CD8-positive, alpha-beta memory T cell (primary cell): ENCODE data around the gene C15orf62. TPM values are rescaled to one million over a fixed set of nuclear protein-coding genes. Genes with fewer than 3 reads are reported as not detected.
A peak's percentile ranks its signal among the peaks of the same experiment; 100 is the strongest.

Experiments
- CTCF ChIA-PET: fragments of 350-600 bp; sonication (Branson Sonifier 250); formaldehyde crosslinking; loops from one replicate; lab custom pipeline; 2021; ENCODE audit warnings: antibody characterized with exemption; lab: Charles Lee
- POLR2A ChIA-PET: fragments of 350-600 bp; sonication (Branson Sonifier 250); formaldehyde crosslinking; loops from one replicate; lab custom pipeline; 2021; ENCODE audit warnings: antibody characterized with exemption; lab: Charles Lee
- DNase-seq, 5 donors: peaks; one replicate each; pipeline versions ENCODE4 v3.0.0 to v3.0.0-alpha.2; 2020 to 2022; ENCODE audit warnings: mixed read lengths in 1 of 5
- H3K27ac ChIP-seq: one replicate; pipeline ENCODE4 v1.7.0; 2013; ENCODE audit warnings: low read depth, mild to moderate bottlenecking, low read length, moderate library complexity
- H3K27me3 ChIP-seq: 2 replicates; pipeline ENCODE4 v1.7.0; 2013; ENCODE audit warnings: low read length, mild to moderate bottlenecking; ENCODE audit not compliant: insufficient read depth, poor library complexity, severe bottlenecking
- H3K36me3 ChIP-seq: 2 replicates; pipeline ENCODE4 v1.7.0; 2013; ENCODE audit warnings: mild to moderate bottlenecking, low read length, moderate library complexity; ENCODE audit not compliant: insufficient read depth
- H3K4me1 ChIP-seq: 2 replicates; pipeline ENCODE4 v1.7.0; 2013; ENCODE audit warnings: mild to moderate bottlenecking, low read length, moderate library complexity; ENCODE audit not compliant: insufficient read depth
- H3K4me3 ChIP-seq: 2 replicates; pipeline ENCODE4 v1.7.0; 2013; ENCODE audit warnings: mild to moderate bottlenecking, low read length
- H3K9me3 ChIP-seq: 2 replicates; pipeline ENCODE4 v1.7.0; 2013; ENCODE audit warnings: mild to moderate bottlenecking, low read length
- H3K27ac Mint-ChIP-seq, 8 donors: one replicate each; pipeline ENCODE4 v1.8.0; 2020 to 2021; ENCODE audit warnings: mixed read lengths in 8 of 8, mild to moderate bottlenecking in 6 of 8, inconsistent platforms in 3 of 8, moderate library complexity in 3 of 8
- H3K27me3 Mint-ChIP-seq, 2 donors: one replicate each; pipeline ENCODE4 v1.8.0; 2020 to 2021; ENCODE audit warnings: mixed read lengths in 2 of 2, mild to moderate bottlenecking in 1 of 2, moderate library complexity in 1 of 2
- H3K36me3 Mint-ChIP-seq, 3 donors: one replicate each; pipeline ENCODE4 v1.8.0; 2020 to 2021; ENCODE audit warnings: mixed read lengths in 3 of 3, inconsistent platforms in 1 of 3, mild to moderate bottlenecking in 1 of 3
- H3K4me1 Mint-ChIP-seq, 3 donors: one replicate each; pipeline ENCODE4 v1.8.0; 2020 to 2021; ENCODE audit warnings: mixed read lengths in 3 of 3, inconsistent platforms in 1 of 3, mild to moderate bottlenecking in 1 of 3
- H3K4me3 Mint-ChIP-seq, 7 donors: one replicate each; pipeline ENCODE4 v1.8.0; 2020 to 2021; ENCODE audit warnings: mixed read lengths in 7 of 7, mild to moderate bottlenecking in 6 of 7, moderate library complexity in 4 of 7, inconsistent platforms in 2 of 7
- H3K9me3 Mint-ChIP-seq, 5 donors: one replicate each; pipeline ENCODE4 v1.8.0; 2020 to 2022; ENCODE audit warnings: mixed read lengths in 5 of 5, mild to moderate bottlenecking in 3 of 5, moderate library complexity in 2 of 5, inconsistent platforms in 1 of 5
- polyA plus RNA-seq: library from polyadenylated mRNA; unstranded; fragments of 300-500 nt; fragmentation: Illumina TruSeq; gene quantifications from one replicate; pipeline ENCODE4 v1.2.3, GENCODE V29; 2021
- total RNA-seq, 2 experiments: library from RNA; stranded (reverse); gene quantifications; one replicate each; pipeline ENCODE4 v1.2.3, GENCODE V29; 2021

C15orf62 gene
- total and polyA plus RNA-seq, 3 experiments from 2014 or later = 0.44 to 0.79 (median 0.53) TPM

DNA sequence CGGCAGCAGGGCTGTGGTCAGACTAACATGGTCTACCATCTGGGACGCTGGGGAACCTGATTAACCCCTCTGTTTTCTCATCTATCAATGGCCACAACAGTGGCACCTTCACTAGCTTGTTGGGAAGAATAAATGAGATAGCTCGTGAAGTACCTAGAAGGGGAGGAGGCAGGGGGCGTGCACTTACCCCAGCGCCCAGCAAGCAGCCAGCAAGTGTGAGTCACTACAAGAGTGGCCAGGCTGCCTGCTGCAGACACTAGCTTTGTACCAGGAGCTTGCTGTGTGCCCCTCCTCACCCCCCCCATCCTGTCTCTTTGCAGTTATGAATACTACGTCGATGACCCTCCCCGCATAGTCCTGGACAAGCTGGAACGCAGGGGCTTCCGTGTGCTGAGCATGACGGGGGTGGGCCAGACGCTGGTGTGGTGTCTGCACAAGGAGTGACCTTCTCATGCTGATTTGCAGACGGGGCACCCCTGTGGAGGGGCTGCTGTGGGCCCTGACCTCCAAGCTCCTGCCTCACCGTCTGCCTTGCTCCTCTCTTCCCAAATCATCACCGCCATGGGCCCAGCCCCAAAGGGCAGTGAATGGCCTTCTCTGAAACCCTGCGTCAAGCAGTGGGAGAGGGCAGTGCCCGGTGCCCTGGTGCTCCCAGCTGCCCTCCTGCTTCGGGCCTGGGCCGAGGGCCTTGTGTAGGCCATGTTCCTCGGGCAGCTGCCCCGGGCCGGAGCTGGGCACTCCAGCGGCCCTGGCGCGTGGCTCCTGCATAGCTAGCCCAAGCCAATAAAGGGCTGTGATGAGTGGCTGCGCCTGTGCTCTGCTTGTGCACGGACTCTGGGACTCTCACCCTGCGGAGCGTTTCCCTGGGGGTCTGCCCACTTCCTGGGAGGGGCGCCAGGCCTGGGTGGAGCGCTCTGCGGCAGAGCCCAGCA lies 2.6 kb upstream of the C15orf62 start:
- Histone ChIP-seq H3K4me1 (peaks cover 42% of the 10 kb centered on the region), H3K4me3 (no peak overlapping the region), H3K27ac (no peak overlapping the region), H3K36me3 (no peaks in the 10 kb centered on the region), H3K9me3 (no peaks in the 10 kb centered on the region), H3K27me3 (no peaks in the 10 kb centered on the region)
- ChIA-PET POLR2A (no interaction called here), CTCF (interaction anchor here (1.1 to 9.7 kb wide), 3 partner anchors 9 to 16 kb away, joined by 3 to 45 read pairs (median 6); no protein-coding TSS in a partner anchor)
- no peak for DNase-seq
- H3K27me3 Mint-ChIP-seq = no peaks in the 10 kb centered on the region
- H3K4me3 Mint-ChIP-seq = no peak overlapping the region
- H3K36me3 Mint-ChIP-seq = peaks cover 0 to 33% (median 2%) of the 10 kb centered on the region in 3 donors
- H3K4me1 Mint-ChIP-seq = peaks cover 32 to 57% (median 39%) of the 10 kb centered on the region in 3 donors
- H3K27ac Mint-ChIP-seq = peak overlapping the region in 2 of 8 donors; percentile 60 to 64
- no peaks in the 10 kb centered on the region for H3K9me3 Mint-ChIP-seq

DNA sequence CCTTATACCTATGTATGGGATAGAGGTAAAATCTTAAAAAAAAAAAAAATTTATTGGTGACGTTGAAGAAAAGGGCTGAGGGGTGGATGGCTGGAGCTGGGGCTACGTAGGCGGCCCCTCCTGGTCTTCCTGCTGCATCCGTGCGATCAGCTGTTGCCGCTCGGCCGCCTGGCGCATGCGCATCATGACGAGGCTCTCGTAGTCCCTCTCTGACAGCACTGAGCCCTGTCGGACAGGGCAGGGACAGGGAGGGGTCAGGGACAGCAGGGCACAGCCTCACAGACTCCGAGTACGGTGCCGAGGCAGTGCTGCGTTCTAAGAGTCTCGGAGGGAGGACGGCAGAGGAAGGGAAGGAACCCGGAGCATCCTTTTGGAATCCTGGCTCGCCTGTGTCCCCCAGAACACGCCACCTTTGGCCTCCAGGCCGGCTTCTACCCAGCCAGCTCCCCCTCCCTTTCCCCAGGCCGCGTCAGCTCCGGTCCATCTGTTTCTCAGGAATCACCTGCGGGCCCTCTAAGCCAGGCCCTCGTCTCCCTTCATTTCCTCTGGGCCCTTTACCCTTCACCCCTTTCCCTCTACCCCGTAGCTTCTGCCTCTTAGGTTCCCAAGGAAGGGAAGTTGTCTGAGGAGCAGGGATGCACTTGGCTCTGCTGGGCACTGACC lies 1.8 kb upstream of the C15orf62 start:
- Histone ChIP-seq H3K36me3 (no peaks in the 10 kb centered on the region), H3K27me3 (no peaks in the 10 kb centered on the region), H3K9me3 (no peaks in the 10 kb centered on the region), H3K4me3 (no peak overlapping the region), H3K4me1 (peaks cover 36% of the 10 kb centered on the region), H3K27ac (no peak overlapping the region)
- peaks cover 0 to 38% (median 2%) of the 10 kb centered on the region in 3 donors for H3K36me3 Mint-ChIP-seq
- H3K4me1 Mint-ChIP-seq = peaks cover 32 to 55% (median 38%) of the 10 kb centered on the region in 3 donors
- no peaks in the 10 kb centered on the region for H3K27me3 Mint-ChIP-seq
- ChIA-PET CTCF (interaction anchor here (1.1 to 9.7 kb wide), 3 partner anchors 9 to 17 kb away, joined by 3 to 45 read pairs (median 6); no protein-coding TSS in a partner anchor), POLR2A (interaction anchor here (1.9 kb wide), 1 partner anchor 73 kb away, joined by 4 read pairs; the partner anchor contains the start of gene RAD51)
- H3K4me3 Mint-ChIP-seq = peak overlapping the region in 3 of 7 donors; percentile 57 to 69 (median 66)
- H3K9me3 Mint-ChIP-seq = no peaks in the 10 kb centered on the region
- DNase-seq = no peak
- peak overlapping the region in 7 of 8 donors; percentile 34 to 96 (median 85) for H3K27ac Mint-ChIP-seq

DNA sequence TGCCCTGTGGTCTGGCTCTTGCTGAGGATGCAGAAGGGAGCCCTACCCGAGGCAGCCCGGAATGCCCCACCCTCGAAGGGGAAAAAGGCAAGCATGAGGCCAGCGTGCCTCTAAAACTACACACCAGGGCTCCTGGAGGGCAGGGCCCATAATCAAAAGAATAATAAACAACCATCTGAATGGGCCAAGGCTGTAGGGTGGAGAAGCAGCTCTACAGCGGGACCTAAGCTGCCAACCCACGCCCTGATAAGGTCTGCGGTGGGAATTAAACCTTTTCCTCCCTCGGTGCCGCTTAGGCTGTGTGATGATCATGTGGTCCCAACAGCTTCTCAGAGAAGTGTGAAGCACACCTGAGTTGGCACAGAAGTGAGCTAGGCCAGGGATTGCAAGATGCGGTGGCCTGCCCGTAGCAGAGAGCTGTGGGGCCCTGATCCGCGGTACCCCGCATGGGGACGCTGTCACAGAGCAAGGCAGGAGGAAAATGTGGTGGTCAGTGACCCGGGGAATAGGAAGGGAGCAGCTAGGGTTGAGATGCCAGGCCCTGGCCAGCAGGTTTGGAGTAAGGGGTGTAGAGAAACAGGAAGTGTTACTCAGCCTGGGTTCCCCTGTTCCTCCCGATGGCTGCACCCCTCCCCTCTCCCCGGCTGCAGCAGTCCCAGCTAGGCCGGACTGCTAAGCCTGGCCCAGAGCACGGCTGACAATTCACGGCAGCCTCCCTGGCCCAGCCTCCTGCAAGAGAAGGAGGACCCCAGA lies 1.1 kb upstream of the C15orf62 start:
- peak overlapping the region; percentile 65 to 96 (median 86) for H3K27ac Mint-ChIP-seq
- H3K27me3 Mint-ChIP-seq = no peaks in the 10 kb centered on the region
- H3K4me3 Mint-ChIP-seq = peak overlapping the region in 4 of 7 donors; percentile 11 to 69 (median 62)
- no peak overlapping the region for H3K4me3 ChIP-seq
- H3K27me3 ChIP-seq = no peaks in the 10 kb centered on the region
- H3K27ac ChIP-seq = no peak overlapping the region
- no peaks in the 10 kb centered on the region for H3K9me3 Mint-ChIP-seq
- no peaks in the 10 kb centered on the region for H3K9me3 ChIP-seq
- H3K4me1 Mint-ChIP-seq = peaks cover 32 to 48% (median 33%) of the 10 kb centered on the region in 3 donors
- H3K36me3 Mint-ChIP-seq = peaks cover 0 to 45% (median 2%) of the 10 kb centered on the region in 3 donors
- no peaks in the 10 kb centered on the region for H3K36me3 ChIP-seq
- POLR2A ChIA-PET = interaction anchor here (1.9 kb wide), 1 partner anchor 74 kb away, joined by 4 read pairs; the partner anchor contains the start of gene RAD51
- H3K4me1 ChIP-seq = peaks cover 32% of the 10 kb centered on the region
- no peak for DNase-seq
- CTCF ChIA-PET = interaction anchor here (1.1 to 9.7 kb wide), 5 partner anchors 8 to 90 kb away, joined by 3 to 45 read pairs (median 6); no protein-coding TSS in a partner anchor

DNA sequence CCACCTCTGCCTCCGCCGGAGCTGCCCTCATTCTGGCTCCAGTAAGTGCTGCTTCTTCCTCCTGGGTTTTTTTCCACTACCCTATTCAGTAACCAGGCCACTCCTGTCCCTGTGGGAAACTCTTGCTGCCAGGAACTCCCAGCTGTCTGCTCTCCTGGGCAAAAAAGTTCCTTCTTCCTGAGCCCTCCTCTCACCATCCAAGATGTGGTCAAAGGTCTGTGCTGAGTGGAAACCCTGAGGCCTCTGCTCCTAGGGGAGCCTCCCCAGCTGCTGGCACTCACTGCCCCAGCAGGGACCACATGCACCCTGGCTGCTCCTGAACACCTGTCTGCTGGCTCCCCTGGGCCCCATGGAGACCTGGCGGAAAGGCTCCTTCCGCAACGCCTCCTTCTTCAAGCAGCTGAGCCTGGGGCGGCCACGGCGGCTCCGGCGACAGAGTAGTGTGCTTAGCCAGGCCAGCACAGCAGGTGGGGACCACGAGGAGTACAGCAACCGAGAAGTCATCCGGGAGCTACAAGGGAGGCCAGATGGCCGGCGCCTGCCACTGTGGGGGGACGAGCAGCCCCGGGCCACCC lies 454 bp downstream of the C15orf62 start:
- H3K4me1 ChIP-seq = peaks cover 23% of the 10 kb centered on the region
- peaks cover 9% of the 10 kb centered on the region for H3K36me3 ChIP-seq
- no peaks in the 10 kb centered on the region for H3K9me3 ChIP-seq
- no peak for DNase-seq
- no peaks in the 10 kb centered on the region for H3K27me3 ChIP-seq
- Mint-ChIP-seq H3K9me3 (no peaks in the 10 kb centered on the region), H3K36me3 (peaks cover 0 to 53% (median 6%) of the 10 kb centered on the region in 3 donors), H3K4me1 (peaks cover 23 to 38% (median 25%) of the 10 kb centered on the region in 3 donors), H3K27ac (peak overlapping the region; percentile 61 to 96 (median 89)), H3K4me3 (peak overlapping the region in 3 of 7 donors; percentile 14 to 73 (median 66)), H3K27me3 (no peaks in the 10 kb centered on the region)
- ChIA-PET CTCF (interaction anchor here (0.6 to 9.7 kb wide), 7 partner anchors 9 to 198 kb away, joined by 3 to 45 read pairs (median 4); no protein-coding TSS in a partner anchor), POLR2A (interaction anchor here (0.6 to 1.9 kb wide), 2 partner anchors 8 to 75 kb away, joined by 3 to 4 read pairs; partner anchors contain the start of gene RAD51)
- H3K27ac ChIP-seq = no peak overlapping the region
- H3K4me3 ChIP-seq = no peak overlapping the region

DNA sequence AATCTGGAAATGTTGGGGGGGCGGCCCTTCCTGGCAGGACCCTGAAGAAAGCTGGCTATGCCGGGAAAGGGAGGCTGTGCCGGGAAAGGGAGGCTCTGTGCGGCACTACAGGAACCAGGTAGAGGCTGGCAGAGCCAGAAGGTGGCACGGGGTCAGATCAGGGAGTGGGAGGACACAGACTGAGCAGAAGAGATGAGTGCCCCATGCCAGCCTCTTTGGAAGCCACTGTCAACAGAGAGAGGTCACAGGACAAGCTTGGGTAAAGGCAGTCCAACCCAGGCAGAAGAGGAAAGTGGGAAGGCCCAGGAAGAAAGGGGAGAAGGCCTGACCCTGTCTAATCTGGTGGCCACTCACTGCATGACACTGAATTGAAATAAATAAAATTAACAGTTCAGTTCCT lies 1.5 kb downstream of the C15orf62 start:
- H3K9me3 Mint-ChIP-seq = no peaks in the 10 kb centered on the region
- Histone ChIP-seq H3K27me3 (no peaks in the 10 kb centered on the region), H3K9me3 (no peaks in the 10 kb centered on the region), H3K36me3 (peaks cover 9% of the 10 kb centered on the region), H3K4me1 (peaks cover 15% of the 10 kb centered on the region), H3K27ac (no peak overlapping the region), H3K4me3 (no peak overlapping the region)
- H3K27ac Mint-ChIP-seq = peak overlapping the region in 1 of 8 donors; percentile 14
- no peak for DNase-seq
- peaks cover 17 to 28% (median 17%) of the 10 kb centered on the region in 3 donors for H3K4me1 Mint-ChIP-seq
- POLR2A ChIA-PET = interaction anchor here (0.9 kb wide), 1 partner anchor 77 kb away, joined by 3 read pairs; the partner anchor contains the start of gene RAD51
- CTCF ChIA-PET = interaction anchor here (9.7 kb wide), 1 partner anchor 11 kb away, joined by 45 read pairs; no protein-coding TSS in a partner anchor
- no peaks in the 10 kb centered on the region for H3K27me3 Mint-ChIP-seq
- no peak overlapping the region for H3K4me3 Mint-ChIP-seq
- peaks cover 0 to 61% (median 6%) of the 10 kb centered on the region in 3 donors for H3K36me3 Mint-ChIP-seq

DNA sequence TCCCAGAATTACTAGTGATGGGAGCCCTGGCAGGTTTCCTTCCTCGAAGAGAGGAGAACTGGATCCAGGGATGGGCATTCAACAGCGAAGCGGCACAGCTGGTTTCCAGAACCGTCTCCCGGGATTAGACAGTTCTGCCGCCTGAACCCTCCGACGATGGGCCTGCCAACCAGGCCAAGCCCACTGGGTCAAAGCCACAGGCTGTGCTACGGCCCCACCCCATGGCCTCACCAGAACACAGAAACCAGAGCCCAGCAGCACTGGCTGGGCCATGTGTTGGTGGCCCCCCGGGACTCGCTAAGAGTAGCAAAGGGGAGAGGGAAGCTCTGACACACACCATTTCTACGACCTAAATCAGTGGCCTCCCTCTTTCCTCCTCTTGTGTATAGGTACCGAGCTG lies 2.2 kb downstream of the C15orf62 start:
- peaks cover 24 to 33% (median 24%) of the 10 kb centered on the region in 3 donors for H3K4me1 Mint-ChIP-seq
- POLR2A ChIA-PET = interaction anchor here (0.9 kb wide), 1 partner anchor 78 kb away, joined by 3 read pairs; the partner anchor contains the start of gene RAD51
- CTCF ChIA-PET = interaction anchor here (2.7 kb wide), 1 partner anchor 10 kb away, joined by 9 read pairs; no protein-coding TSS in a partner anchor
- peaks cover 9% of the 10 kb centered on the region for H3K36me3 ChIP-seq
- H3K4me3 ChIP-seq = no peak overlapping the region
- peaks cover 17% of the 10 kb centered on the region for H3K4me1 ChIP-seq
- no peak overlapping the region for H3K27ac Mint-ChIP-seq
- no peak for DNase-seq
- H3K9me3 Mint-ChIP-seq = no peaks in the 10 kb centered on the region
- no peak overlapping the region for H3K27ac ChIP-seq
- H3K4me3 Mint-ChIP-seq = no peak overlapping the region
- H3K36me3 Mint-ChIP-seq = peaks cover 6 to 64% (median 6%) of the 10 kb centered on the region in 3 donors
- H3K27me3 Mint-ChIP-seq = no peaks in the 10 kb centered on the region
- no peaks in the 10 kb centered on the region for H3K27me3 ChIP-seq
- no peaks in the 10 kb centered on the region for H3K9me3 ChIP-seq
